ENCODE measurements around the gene HHAT. TPM values are rescaled to one million over a fixed set of nuclear protein-coding genes. Genes with fewer than 3 reads are reported as not detected.

The HHAT gene
- total RNA-seq, 1 donor from 2014 or later = 2.9 TPM

GRCh38 chr1:210475321-210475720, 146.6 kb downstream of the HHAT start:
- Histone ChIP-seq H3K36me3 (ENCODE audit: control insufficient read depth, insufficient read depth, low read length) (no peaks in the 10 kb centered on the region), H3K4me3 (ENCODE audit: low read depth, low read length) (no peak overlapping the region), H3K27me3 (ENCODE audit: control insufficient read depth, insufficient read depth, low read length) (no peaks in the 10 kb centered on the region)
- DNase-seq (ENCODE audit: low read depth) (no peak), FAIRE-seq (no peak)
- TF ChIP-seq CTCF (IDR thresholded peaks at IDR 0.05; ENCODE audit: insufficient read depth, low read length, severe bottlenecking) = no peak

GRCh38 chr1:210475806-210476205, 147.1 kb downstream of the HHAT start:
- DNase-seq (ENCODE audit: low read depth) (no peak), FAIRE-seq (no peak)
- no peak for TF ChIP-seq CTCF (IDR thresholded peaks at IDR 0.05; ENCODE audit: insufficient read depth, low read length, severe bottlenecking)
- Histone ChIP-seq H3K36me3 (ENCODE audit: control insufficient read depth, insufficient read depth, low read length) (no peaks in the 10 kb centered on the region), H3K27me3 (ENCODE audit: control insufficient read depth, insufficient read depth, low read length) (no peaks in the 10 kb centered on the region), H3K4me3 (ENCODE audit: low read depth, low read length) (no peak overlapping the region)

- no peaks in the 10 kb centered on the region for H3K36me3 ChIP-seq (ENCODE audit: control insufficient read depth, insufficient read depth, low read length)
- DNase-seq (ENCODE audit: low read depth) (no peak), FAIRE-seq (peak; percentile 55)
- no peaks in the 10 kb centered on the region for H3K27me3 ChIP-seq (ENCODE audit: control insufficient read depth, insufficient read depth, low read length)
- no peak for TF ChIP-seq CTCF (IDR thresholded peaks at IDR 0.05; ENCODE audit: insufficient read depth, low read length, severe bottlenecking)
- no peak overlapping the region for H3K4me3 ChIP-seq (ENCODE audit: low read depth, low read length)
These were observed 148.0 kb downstream of the HHAT start for GRCh38 chr1:210476730-210477129.

- no peak for TF ChIP-seq CTCF (IDR thresholded peaks at IDR 0.05; ENCODE audit: insufficient read depth, low read length, severe bottlenecking)
- H3K27me3 ChIP-seq (ENCODE audit: control insufficient read depth, insufficient read depth, low read length) = no peaks in the 10 kb centered on the region
- DNase-seq (ENCODE audit: low read depth) (no peak), FAIRE-seq (no peak)
- no peaks in the 10 kb centered on the region for H3K36me3 ChIP-seq (ENCODE audit: control insufficient read depth, insufficient read depth, low read length)
- H3K4me3 ChIP-seq (ENCODE audit: low read depth, low read length) = no peak overlapping the region
These were observed 148.7 kb downstream of the HHAT start for GRCh38 chr1:210477328-210477924.

- TF ChIP-seq CTCF (IDR thresholded peaks at IDR 0.05; ENCODE audit: insufficient read depth, low read length, severe bottlenecking) = no peak
- no peak for DNase-seq (ENCODE audit: low read depth)
- no peaks in the 10 kb centered on the region for H3K36me3 ChIP-seq (ENCODE audit: control insufficient read depth, insufficient read depth, low read length)
- no peak for FAIRE-seq
- no peaks in the 10 kb centered on the region for H3K27me3 ChIP-seq (ENCODE audit: control insufficient read depth, insufficient read depth, low read length)
- H3K4me3 ChIP-seq (ENCODE audit: low read depth, low read length) = no peak overlapping the region
These were observed 150.1 kb downstream of the HHAT start for GRCh38 chr1:210478820-210479219.

- H3K36me3 ChIP-seq (ENCODE audit: control insufficient read depth, insufficient read depth, low read length) = no peaks in the 10 kb centered on the region
- TF ChIP-seq CTCF (IDR thresholded peaks at IDR 0.05; ENCODE audit: insufficient read depth, low read length, severe bottlenecking) = no peak
- no peak overlapping the region for H3K4me3 ChIP-seq (ENCODE audit: low read depth, low read length)
- H3K27me3 ChIP-seq (ENCODE audit: control insufficient read depth, insufficient read depth, low read length) = no peaks in the 10 kb centered on the region
- DNase-seq (ENCODE audit: low read depth) (no peak), FAIRE-seq (no peak)
These were observed 153.8 kb downstream of the HHAT start for GRCh38 chr1:210482491-210482890.

Measured in bronchial epithelial cell (primary cell).